Measurements from ENCODE around the gene IMPDH2. TPM values are rescaled to one million over a fixed set of nuclear protein-coding genes. Genes with fewer than 3 reads are reported as not detected.

The IMPDH2 gene
- 297 and 314 TPM in 2 replicates for total RNA-seq (2014; rRNA removed; shearing (Covaris generic))
- polyA plus RNA-seq (2016; fragmentation: Nextera tagmentation; extraction: Ambion mirVana) = 198 and 216 TPM in 2 replicates
- long read RNA-seq, transcript IMPDH2-201 (14 exons, 1,643 nt) = major isoform, 459 of 520 reads
- long read RNA-seq, partial matches to known transcripts = 15 of 520 reads
- long read RNA-seq, other reads (novel, unspliced or antisense) = 45 of 520 reads

GRCh38 chr3:49028673-49029562 is at the start of gene IMPDH2:
TSS of gene IMPDH2 (minus strand) at chr3:49029398. CDS start at chr3:49029350, 48 bp downstream.
- H3K27me3 Mint-ChIP-seq (ENCODE audit: insufficient read depth, low read depth, poor library complexity) = peaks cover 22% of the 10 kb centered on the region
- ATAC-seq (peak; percentile 91), DNase-seq (ENCODE audit: low spot score) (peak; percentile 96)
- no peaks in the 10 kb centered on the region; the same call in 1 of the 3 replicates for H3K9me3 Mint-ChIP-seq
- Histone ChIP-seq H3K27ac (ENCODE audit: low read depth) (peak within 1 kb of the TSS; percentile 76), H3K9me2 (ENCODE audit: insufficient read depth) (no peaks in the 10 kb centered on the region), H3K79me2 (replicated peaks; ENCODE audit: insufficient read depth) (peaks cover 16% of the 10 kb centered on the region), H3K4me3 (peak within 1 kb of the TSS; percentile 93), H3K4me2 (peak within 1 kb of the TSS; percentile 98), H3K27me3 (ENCODE audit: insufficient read depth) (no peaks in the 10 kb centered on the region), H3K4me1 (ENCODE audit: insufficient read depth) (peaks cover 7% of the 10 kb centered on the region; the same call in 1 of the 2 replicates), H2AFZ (no peak within 1 kb of the TSS), H3F3A (replicated peaks; ENCODE audit: low read depth) (peaks cover 56% of the 10 kb centered on the region), H3K36me3 (ENCODE audit: insufficient read depth) (peaks cover 54% of the 10 kb centered on the region), H4K20me1 (replicated peaks; ENCODE audit: insufficient read depth) (peaks cover 20% of the 10 kb centered on the region)
- peaks cover 18% of the 10 kb centered on the region for H3K4me1 Mint-ChIP-seq
- H3K27ac Mint-ChIP-seq = peak within 1 kb of the TSS; percentile 97
- peak; percentile 100 for TF ChIP-seq POLR2AphosphoS5 (IDR thresholded peaks at IDR 0.05; ENCODE audit: low read depth)
- TF ChIP-seq JUNB (IDR thresholded peaks at IDR 0.05; ENCODE audit: unreplicated experiment) = no peak
- TF ChIP-seq ETS1 (IDR thresholded peaks at IDR 0.05) = peak; percentile 14; the same call in 1 of the 2 replicates
- TF ChIP-seq CREB1 (CRISPR knock-in tag; IDR thresholded peaks at IDR 0.05; ENCODE audit: low read depth) = peak; percentile 96
- TF ChIP-seq REST (IDR thresholded peaks at IDR 0.05; ENCODE audit: unreplicated experiment) = no peak
- no peak for TF ChIP-seq ZNF331 (CRISPR knock-in tag; IDR thresholded peaks at IDR 0.05; ENCODE audit: low read depth)
- no peak for TF ChIP-seq EZH2 (IDR thresholded peaks at IDR 0.05; ENCODE audit: low read depth, unreplicated experiment)
- no peak for TF ChIP-seq ZNF114 (CRISPR knock-in tag; IDR thresholded peaks at IDR 0.05)
- peak in 1 of 2 experiments; percentile 0; a peak in 1 of 4 replicates for TF ChIP-seq CTCF (conservative IDR thresholded peaks at IDR 0.05; ENCODE audit: low read depth in 2 of 2)
- H3K4me3 Mint-ChIP-seq = peak within 1 kb of the TSS; percentile 94
- H3K36me3 Mint-ChIP-seq (ENCODE audit: low read depth) = peaks cover 88% of the 10 kb centered on the region
